ENCODE data around the gene ARL1. TPM values are rescaled to one million over a fixed set of nuclear protein-coding genes. Genes with fewer than 3 reads are reported as not detected.

Gene ARL1
- total RNA-seq, 1 donor from 2014 or later = 100 TPM

GRCh38 chr12:101441461-101442224 is 34.1 kb upstream of the ARL1 start:
- H3K9me3 Mint-ChIP-seq (ENCODE audit: unreplicated experiment) = no peaks in the 10 kb centered on the region
- TF ChIP-seq EZH2 (IDR thresholded peaks at IDR 0.05; ENCODE audit: insufficient read depth, low read length) (no peak), CTCF (IDR thresholded peaks at IDR 0.05; ENCODE audit: insufficient read depth, low read depth, low read length) (no peak)
- Histone ChIP-seq H3K4me1 (ENCODE audit: insufficient read depth, low read length) (no peaks in the 10 kb centered on the region), H3K9ac (ENCODE audit: low read length) (no peak overlapping the region), H3K4me2 (ENCODE audit: low read length) (no peak overlapping the region), H3K4me3 (ENCODE audit: insufficient read depth, low read depth, low read length) (no peak overlapping the region), H3K79me2 (ENCODE audit: insufficient read depth, low read length) (no peaks in the 10 kb centered on the region), H3K36me3 (ENCODE audit: insufficient read depth, low read length) (no peaks in the 10 kb centered on the region), H3K27ac (ENCODE audit: low read depth, low read length) (no peak overlapping the region), H4K20me1 (ENCODE audit: insufficient read depth, low read length) (no peaks in the 10 kb centered on the region), H3K27me3 (ENCODE audit: insufficient read depth, low read length) (no peaks in the 10 kb centered on the region), H2AFZ (ENCODE audit: low read depth, low read length) (no peak overlapping the region), H3K9me3 (ENCODE audit: insufficient read depth, low read depth, low read length) (no peaks in the 10 kb centered on the region)
- no peaks in the 10 kb centered on the region for H3K36me3 Mint-ChIP-seq (ENCODE audit: low read depth, unreplicated experiment)
- H3K27me3 Mint-ChIP-seq (ENCODE audit: low read depth, unreplicated experiment) = no peaks in the 10 kb centered on the region
- no peak for FAIRE-seq
- DNase-seq (ENCODE audit: low read depth) = no peak
- no peak overlapping the region for H3K4me3 Mint-ChIP-seq (ENCODE audit: unreplicated experiment)
- H3K27ac Mint-ChIP-seq (ENCODE audit: unreplicated experiment) = no peak overlapping the region
- no peaks in the 10 kb centered on the region for H3K4me1 Mint-ChIP-seq (ENCODE audit: low read depth, unreplicated experiment)

GRCh38 chr12:101439236-101439635 is 31.7 kb upstream of the ARL1 start:
- Histone ChIP-seq H4K20me1 (ENCODE audit: insufficient read depth, low read length) (no peaks in the 10 kb centered on the region), H3K4me3 (ENCODE audit: insufficient read depth, low read depth, low read length) (no peak overlapping the region), H3K9me3 (ENCODE audit: insufficient read depth, low read depth, low read length) (no peaks in the 10 kb centered on the region), H3K27ac (ENCODE audit: low read depth, low read length) (no peak overlapping the region), H2AFZ (ENCODE audit: low read depth, low read length) (no peak overlapping the region), H3K27me3 (ENCODE audit: insufficient read depth, low read length) (no peaks in the 10 kb centered on the region), H3K36me3 (ENCODE audit: insufficient read depth, low read length) (no peaks in the 10 kb centered on the region), H3K4me1 (ENCODE audit: insufficient read depth, low read length) (no peaks in the 10 kb centered on the region), H3K4me2 (ENCODE audit: low read length) (no peak overlapping the region), H3K79me2 (ENCODE audit: insufficient read depth, low read length) (no peaks in the 10 kb centered on the region), H3K9ac (ENCODE audit: low read length) (no peak overlapping the region)
- Mint-ChIP-seq H3K4me3 (ENCODE audit: unreplicated experiment) (no peak overlapping the region), H3K27me3 (ENCODE audit: low read depth, unreplicated experiment) (no peaks in the 10 kb centered on the region), H3K4me1 (ENCODE audit: low read depth, unreplicated experiment) (no peaks in the 10 kb centered on the region), H3K27ac (ENCODE audit: unreplicated experiment) (no peak overlapping the region), H3K9me3 (ENCODE audit: unreplicated experiment) (no peaks in the 10 kb centered on the region), H3K36me3 (ENCODE audit: low read depth, unreplicated experiment) (no peaks in the 10 kb centered on the region)
- DNase-seq (ENCODE audit: low read depth) = no peak
- no peak for FAIRE-seq
- TF ChIP-seq CTCF (IDR thresholded peaks at IDR 0.05; ENCODE audit: insufficient read depth, low read depth, low read length) (no peak), EZH2 (IDR thresholded peaks at IDR 0.05; ENCODE audit: insufficient read depth, low read length) (no peak)

- FAIRE-seq = no peak
- H3K4me1 ChIP-seq (ENCODE audit: insufficient read depth, low read length) = no peaks in the 10 kb centered on the region
- H3K9ac ChIP-seq (ENCODE audit: low read length) = no peak overlapping the region
- no peaks in the 10 kb centered on the region for H3K27me3 ChIP-seq (ENCODE audit: insufficient read depth, low read length)
- H3K9me3 ChIP-seq (ENCODE audit: insufficient read depth, low read depth, low read length) = no peaks in the 10 kb centered on the region
- H4K20me1 ChIP-seq (ENCODE audit: insufficient read depth, low read length) = no peaks in the 10 kb centered on the region
- no peak overlapping the region for H3K27ac Mint-ChIP-seq (ENCODE audit: unreplicated experiment)
- H3K4me2 ChIP-seq (ENCODE audit: low read length) = no peak overlapping the region
- H3K27ac ChIP-seq (ENCODE audit: low read depth, low read length) = no peak overlapping the region
- H3K27me3 Mint-ChIP-seq (ENCODE audit: low read depth, unreplicated experiment) = no peaks in the 10 kb centered on the region
- H3K79me2 ChIP-seq (ENCODE audit: insufficient read depth, low read length) = no peaks in the 10 kb centered on the region
- no peak for TF ChIP-seq CTCF (IDR thresholded peaks at IDR 0.05; ENCODE audit: insufficient read depth, low read depth, low read length)
- TF ChIP-seq EZH2 (IDR thresholded peaks at IDR 0.05; ENCODE audit: insufficient read depth, low read length) = no peak
- H3K9me3 Mint-ChIP-seq (ENCODE audit: unreplicated experiment) = no peaks in the 10 kb centered on the region
- DNase-seq (ENCODE audit: low read depth) = no peak
- no peaks in the 10 kb centered on the region for H3K36me3 ChIP-seq (ENCODE audit: insufficient read depth, low read length)
- no peaks in the 10 kb centered on the region for H3K4me1 Mint-ChIP-seq (ENCODE audit: low read depth, unreplicated experiment)
- H3K36me3 Mint-ChIP-seq (ENCODE audit: low read depth, unreplicated experiment) = no peaks in the 10 kb centered on the region
- H3K4me3 ChIP-seq (ENCODE audit: insufficient read depth, low read depth, low read length) = no peak overlapping the region
- no peak overlapping the region for H2AFZ ChIP-seq (ENCODE audit: low read depth, low read length)
- no peak overlapping the region for H3K4me3 Mint-ChIP-seq (ENCODE audit: unreplicated experiment)
Observed at GRCh38 chr12:101436136-101436535, 28.6 kb upstream of the ARL1 start.
